Measurements from ENCODE around the gene NIP7.

DNA sequence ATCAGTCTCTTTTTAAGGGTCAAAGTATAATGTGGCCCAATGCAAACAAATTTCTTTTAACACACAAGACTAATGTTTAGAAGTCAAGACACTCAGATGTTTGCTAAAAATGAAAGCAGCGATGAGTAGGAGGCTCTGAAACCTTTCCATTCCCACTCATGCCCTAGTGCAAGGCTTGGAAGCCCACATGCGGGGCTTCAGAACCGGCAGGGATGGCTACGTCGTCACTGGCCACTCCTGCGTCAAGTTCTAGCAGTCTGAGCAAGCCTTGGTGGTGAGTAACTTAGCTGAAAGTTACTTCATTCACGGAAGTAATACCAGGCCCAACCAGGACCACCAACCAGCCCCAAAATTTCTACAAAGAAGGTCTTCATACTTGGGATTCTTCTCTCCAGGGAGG lies 26.9 kb downstream of the NIP7 start:
- TF ChIP-seq, protein P1, sequence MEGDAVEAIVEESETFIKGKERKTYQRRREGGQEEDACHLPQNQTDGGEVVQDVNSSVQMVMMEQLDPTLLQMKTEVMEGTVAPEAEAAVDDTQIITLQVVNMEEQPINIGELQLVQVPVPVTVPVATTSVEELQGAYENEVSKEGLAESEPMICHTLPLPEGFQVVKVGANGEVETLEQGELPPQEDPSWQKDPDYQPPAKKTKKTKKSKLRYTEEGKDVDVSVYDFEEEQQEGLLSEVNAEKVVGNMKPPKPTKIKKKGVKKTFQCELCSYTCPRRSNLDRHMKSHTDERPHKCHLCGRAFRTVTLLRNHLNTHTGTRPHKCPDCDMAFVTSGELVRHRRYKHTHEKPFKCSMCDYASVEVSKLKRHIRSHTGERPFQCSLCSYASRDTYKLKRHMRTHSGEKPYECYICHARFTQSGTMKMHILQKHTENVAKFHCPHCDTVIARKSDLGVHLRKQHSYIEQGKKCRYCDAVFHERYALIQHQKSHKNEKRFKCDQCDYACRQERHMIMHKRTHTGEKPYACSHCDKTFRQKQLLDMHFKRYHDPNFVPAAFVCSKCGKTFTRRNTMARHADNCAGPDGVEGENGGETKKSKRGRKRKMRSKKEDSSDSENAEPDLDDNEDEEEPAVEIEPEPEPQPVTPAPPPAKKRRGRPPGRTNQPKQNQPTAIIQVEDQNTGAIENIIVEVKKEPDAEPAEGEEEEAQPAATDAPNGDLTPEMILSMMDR (IDR thresholded peaks at IDR 0.05; ENCODE audit: low read depth, low read length, poor library complexity, severe bottlenecking), result no peak
- no peak for TF ChIP-seq EZH2phosphoT487 (IDR thresholded peaks at IDR 0.05; ENCODE audit: borderline replicate concordance, low read length)

Data from DOHH2 (cell line).